HS-27A (cell line): Measurements from ENCODE around the gene MACROD2.

Experiments
- DNase-seq: peaks from one replicate; pipeline ENCODE4 v3.0.0-alpha.2; 2012; ENCODE audit warnings: low read depth, missing footprints

Gene MACROD2

DNA sequence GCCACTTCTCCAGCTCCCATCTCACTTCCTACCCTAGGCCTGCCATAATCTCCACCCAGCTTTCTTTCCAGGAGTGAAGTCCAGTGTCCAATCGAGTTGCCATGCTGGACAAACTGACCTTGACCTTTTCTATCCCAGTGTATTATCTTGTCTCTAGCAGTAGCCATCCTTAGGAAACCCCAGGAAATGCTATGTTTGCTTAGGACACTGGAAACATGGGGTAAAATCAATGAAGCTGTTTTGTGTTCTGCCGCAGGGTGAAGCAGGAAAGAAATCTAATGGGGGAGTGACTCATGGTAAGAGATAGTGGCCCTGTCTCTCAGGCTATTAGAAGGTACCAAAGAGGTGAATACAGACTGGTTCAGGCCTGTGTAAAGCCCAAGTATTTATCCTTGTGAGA is 1452.2 kb downstream of the MACROD2 start:
- DNase-seq, result no peak

DNA sequence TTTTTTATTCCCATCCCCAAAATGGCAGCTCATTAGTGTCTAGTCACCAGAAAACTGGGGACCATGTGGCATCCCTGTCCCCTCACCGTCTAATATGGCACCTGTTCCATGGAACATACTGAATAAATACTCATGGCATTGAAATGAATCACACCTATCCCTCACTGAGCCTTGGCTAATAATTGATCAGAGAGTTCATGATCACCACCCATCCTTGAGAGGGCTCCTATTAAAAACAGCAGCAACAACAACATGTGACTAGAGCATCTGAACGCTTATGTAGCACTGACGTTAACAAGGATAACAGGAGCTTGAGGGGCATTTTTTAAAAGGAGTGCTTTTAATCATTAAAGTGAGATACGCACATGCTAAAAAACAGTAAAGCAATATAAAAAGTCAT is 1453.7 kb downstream of the MACROD2 start:
- DNase-seq, result no peak

- DNase-seq, result no peak
Measured at GRCh38 chr20:15451241-15451640, 1455.9 kb downstream of the MACROD2 start.

GRCh38 chr20:15455279-15455678 is 1460.0 kb downstream of the MACROD2 start:
- no peak for DNase-seq

DNA sequence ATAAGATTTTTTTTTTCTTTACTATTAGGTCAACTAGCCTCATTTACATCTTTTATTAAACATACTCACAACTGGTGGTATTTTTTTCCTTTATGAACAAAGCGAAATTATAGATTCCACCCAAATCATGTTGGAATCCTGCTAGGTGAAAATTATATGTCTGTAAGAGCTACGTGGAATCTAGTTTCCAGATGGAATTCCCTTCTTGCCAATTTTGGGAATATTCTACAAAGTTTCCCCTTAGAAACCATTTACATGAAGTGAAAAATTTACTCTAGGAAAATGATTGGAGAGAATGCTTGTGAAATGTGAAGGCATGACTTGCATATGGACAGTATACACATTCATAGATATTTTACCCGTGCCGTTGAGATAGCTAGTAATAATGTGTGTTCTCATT is 1466.6 kb downstream of the MACROD2 start:
- DNase-seq, result no peak

- DNase-seq, result no peak
Measured at GRCh38 chr20:15475483-15475882, 1480.2 kb downstream of the MACROD2 start.

DNA sequence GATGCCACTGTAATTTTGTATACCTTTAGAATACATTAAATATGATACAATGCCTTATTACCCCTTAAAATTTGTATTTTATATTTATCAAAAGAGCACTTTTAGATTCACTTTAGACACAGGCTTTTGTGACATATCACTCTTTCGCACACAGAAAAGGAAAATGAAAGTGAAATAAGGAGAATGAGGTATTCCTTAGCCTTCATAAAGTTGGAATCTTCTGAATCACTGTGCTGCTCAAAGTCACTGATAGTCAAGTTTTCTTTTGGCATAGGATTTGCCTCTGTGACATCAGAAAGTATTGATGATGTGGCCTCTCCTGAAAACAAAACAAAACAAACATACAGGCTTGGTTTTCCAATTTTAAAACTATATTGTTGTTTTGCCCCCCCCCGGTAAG is 1480.9 kb downstream of the MACROD2 start:
- no peak for DNase-seq

DNA sequence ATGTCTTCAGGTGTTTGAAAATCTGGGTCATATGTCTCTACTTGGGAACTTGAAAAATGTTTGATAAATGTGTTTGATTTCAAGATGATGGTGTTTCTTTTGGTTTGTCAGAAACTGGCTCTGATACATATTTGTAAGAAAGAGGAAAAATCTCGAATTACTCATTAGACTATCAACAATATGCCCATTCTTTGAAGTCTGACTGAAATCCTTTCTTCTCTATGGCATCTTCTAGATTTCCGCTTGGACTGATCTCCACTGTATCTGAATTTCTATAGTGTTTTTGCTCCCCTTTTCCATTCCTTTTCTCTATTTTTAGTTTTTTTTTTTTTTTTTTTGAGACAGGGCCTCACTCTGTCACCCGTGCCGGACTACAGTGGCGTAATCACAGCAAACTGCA is 1481.5 kb downstream of the MACROD2 start:
- DNase-seq, result no peak

DNA sequence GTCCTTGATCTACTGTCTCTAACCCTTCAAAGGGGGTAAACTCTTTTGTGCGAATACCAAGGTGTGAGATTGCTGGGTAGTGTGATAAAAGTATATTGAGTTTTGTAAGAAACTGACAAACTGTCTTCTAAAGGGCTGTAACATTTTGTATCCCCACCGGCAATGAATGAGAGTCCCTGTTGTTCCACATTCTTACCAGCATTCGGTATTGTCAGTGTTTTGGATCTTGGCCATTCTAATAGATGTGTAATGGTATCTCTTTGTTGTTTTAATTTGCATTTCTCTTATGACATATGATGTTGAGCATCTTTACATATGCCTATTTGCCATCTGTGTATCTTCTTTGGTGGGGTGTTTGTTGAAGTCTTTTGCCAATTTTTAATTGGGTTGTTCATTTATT is 1487.2 kb downstream of the MACROD2 start:
- DNase-seq, result no peak

- DNase-seq, result no peak
Measured at GRCh38 chr20:15485519-15485918, 1490.2 kb downstream of the MACROD2 start.

DNA sequence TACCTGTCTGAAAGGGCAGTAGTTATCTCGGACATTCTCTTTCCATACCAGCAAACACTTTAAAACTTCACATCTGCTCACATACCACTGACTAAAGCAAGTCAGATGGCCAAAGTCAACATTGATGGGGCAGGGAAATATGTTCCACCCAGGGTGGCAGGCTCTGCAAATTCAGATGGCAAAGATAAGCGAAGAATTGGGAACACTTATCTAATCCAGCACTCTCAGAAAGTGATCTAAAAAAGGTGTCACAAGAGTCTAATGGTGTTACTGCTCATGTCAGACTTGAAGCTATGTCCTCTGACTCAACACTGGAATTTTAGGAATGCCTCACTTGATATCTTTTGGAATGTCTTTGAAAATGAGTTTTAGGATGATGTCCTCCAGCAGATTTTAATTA is 1491.7 kb downstream of the MACROD2 start:
- peak; percentile 96 for DNase-seq

DNA sequence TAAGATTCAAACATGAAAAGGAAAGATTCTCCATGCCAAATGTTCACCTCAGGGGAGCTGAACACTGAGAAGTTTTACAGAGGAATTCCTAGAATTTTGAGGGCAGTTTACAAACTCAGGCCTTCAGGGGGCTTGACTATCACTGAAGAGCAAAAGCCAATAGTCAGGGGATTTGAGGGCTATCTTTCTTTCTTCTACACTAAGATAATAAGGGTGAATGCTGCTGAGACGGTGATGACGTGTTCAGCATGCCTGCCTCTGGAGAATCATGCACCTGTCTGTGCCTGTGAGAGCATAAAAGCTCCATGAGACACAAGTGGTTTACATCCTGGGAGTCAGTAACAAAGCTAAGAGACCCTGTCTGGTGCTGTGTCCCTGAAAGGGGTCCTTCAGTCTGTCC is 1492.4 kb downstream of the MACROD2 start:
- DNase-seq, result no peak

DNA sequence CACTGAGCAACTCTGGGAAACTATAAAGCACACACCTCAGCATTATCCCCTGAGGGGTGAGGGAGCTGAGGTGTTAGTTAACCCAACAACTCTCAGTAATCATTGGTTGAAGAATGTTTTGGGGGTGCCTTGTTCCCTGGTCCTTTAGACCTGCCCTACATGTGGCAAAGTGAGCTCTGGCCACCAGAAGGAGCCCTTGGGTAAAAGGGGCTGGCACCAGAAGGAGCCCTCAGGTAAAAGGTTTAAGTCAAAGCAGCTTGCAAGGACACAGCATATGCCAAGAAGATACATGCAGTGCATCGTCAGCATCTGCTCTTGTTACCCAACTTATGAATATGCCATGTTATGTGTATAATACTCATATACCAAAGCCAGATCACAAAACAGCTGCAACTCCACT is 1496.3 kb downstream of the MACROD2 start:
- DNase-seq, result no peak

GRCh38 chr20:15494851-15495250 is 1499.5 kb downstream of the MACROD2 start:
- DNase-seq, result no peak

GRCh38 chr20:15496501-15497039 is 1501.3 kb downstream of the MACROD2 start:
- DNase-seq, result no peak

DNA sequence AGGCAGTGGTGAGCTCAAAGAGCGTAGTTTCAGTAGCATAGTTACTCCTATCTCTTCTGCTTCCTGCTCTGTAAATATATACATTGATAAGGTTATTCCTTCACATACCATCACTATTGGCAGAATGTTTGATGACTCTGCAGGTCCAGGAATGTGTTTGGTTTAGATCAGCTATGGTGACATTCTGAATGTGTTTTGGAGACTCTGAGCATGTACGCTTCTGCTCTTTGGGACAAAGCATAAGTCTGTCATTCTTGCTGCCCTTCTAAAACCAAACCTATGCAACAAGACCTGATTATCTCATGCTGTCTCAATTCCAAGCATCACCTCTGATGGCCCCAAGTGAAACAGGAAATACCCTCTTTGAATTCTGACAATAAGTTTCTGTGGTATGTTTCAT is 1503.6 kb downstream of the MACROD2 start:
- no peak for DNase-seq

GRCh38 chr20:15506311-15506710 is 1511.0 kb downstream of the MACROD2 start:
- no peak for DNase-seq

DNA sequence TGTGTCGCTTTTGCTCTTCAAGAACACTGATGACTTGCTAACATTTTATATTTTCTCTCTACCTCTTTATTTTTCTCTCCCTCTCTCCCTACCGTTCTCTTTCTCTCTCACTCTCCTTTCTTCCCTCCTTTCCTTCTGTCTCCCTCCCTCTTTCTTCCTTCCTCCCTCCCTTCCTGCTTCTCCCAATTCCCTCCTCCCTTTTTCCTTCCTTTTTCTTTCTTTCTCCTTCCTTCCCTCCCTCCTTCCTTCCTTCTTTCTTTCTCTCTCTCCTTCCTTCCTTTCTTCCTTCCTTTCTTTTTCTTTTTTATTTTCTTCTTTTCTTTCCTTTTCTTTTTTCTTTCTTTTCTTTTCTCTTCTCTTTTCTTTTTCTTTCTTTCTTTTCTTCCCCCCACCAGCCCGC is 1511.8 kb downstream of the MACROD2 start:
- no peak for DNase-seq

GRCh38 chr20:15511551-15511950 is 1516.2 kb downstream of the MACROD2 start:
- no peak for DNase-seq

GRCh38 chr20:15512916-15513315 is 1517.6 kb downstream of the MACROD2 start:
- DNase-seq, result no peak

- no peak for DNase-seq
Measured at GRCh38 chr20:15515691-15516090, 1520.4 kb downstream of the MACROD2 start.

DNA sequence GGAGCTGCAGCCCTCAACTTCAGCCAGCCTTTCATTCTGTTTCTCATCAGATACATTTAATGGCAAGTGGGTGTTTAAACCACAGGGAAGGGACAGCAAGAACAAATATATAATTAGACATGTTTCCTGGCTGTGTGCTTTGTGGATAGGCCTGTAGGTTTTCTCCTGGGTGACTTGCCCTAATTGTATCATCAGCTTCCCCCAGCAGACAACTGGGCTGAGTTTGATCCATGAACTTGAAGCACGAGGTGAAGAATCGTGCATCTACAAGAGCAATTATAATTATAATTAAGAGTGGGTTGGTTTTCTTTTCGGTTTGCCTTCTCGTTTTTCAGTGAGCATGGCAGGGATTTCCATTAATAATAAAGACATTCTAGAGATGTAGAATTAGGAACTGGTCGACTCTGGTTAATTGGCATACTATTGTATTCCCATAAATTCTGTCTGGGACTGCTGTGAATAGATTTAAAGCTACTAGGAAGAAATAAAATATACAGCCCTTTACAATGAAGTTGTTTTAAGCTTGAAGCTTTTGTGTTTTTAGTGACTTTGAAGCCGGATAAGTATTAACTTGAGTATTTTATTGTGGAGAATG is 1525.7 kb downstream of the MACROD2 start:
- no peak for DNase-seq

- DNase-seq, result no peak
Measured at GRCh38 chr20:15523400-15523799, 1528.1 kb downstream of the MACROD2 start.

- DNase-seq, result peak; percentile 69
Measured at GRCh38 chr20:15528391-15529111, 1533.2 kb downstream of the MACROD2 start.
